Activated effector memory CD4-positive, alpha-beta T cell treated with Interleukin-2 at 50 U/mL for 16 hours (primary cell): ENCODE data around the gene STK4.

Experiments
- DNase-seq: peaks from one replicate; pipeline ENCODE4 v3.0.0-alpha.2; 2020

The STK4 gene

GRCh38 chr20:45032781-45033180 is 66.5 kb downstream of the STK4 start:
- no peak for DNase-seq

GRCh38 chr20:45034436-45034835 is 68.1 kb downstream of the STK4 start:
- DNase-seq, result no peak

- DNase-seq, result no peak
Observed at GRCh38 chr20:45036044-45036755, 69.9 kb downstream of the STK4 start.

- DNase-seq, result no peak
Observed at GRCh38 chr20:45037050-45037449, 70.7 kb downstream of the STK4 start.

GRCh38 chr20:45037635-45038034 is 71.3 kb downstream of the STK4 start:
- DNase-seq, result no peak

- no peak for DNase-seq
Observed at GRCh38 chr20:45038745-45039474, 72.6 kb downstream of the STK4 start.

- no peak for DNase-seq
Observed at GRCh38 chr20:45039475-45039820, 73.1 kb downstream of the STK4 start.

- no peak for DNase-seq
Observed at GRCh38 chr20:45041464-45042337, 75.4 kb downstream of the STK4 start.

GRCh38 chr20:45042978-45043377 is 76.7 kb downstream of the STK4 start:
- no peak for DNase-seq

- no peak for DNase-seq
Observed at GRCh38 chr20:45044084-45044573, 77.8 kb downstream of the STK4 start.

GRCh38 chr20:45044601-45045000 is 78.3 kb downstream of the STK4 start:
- no peak for DNase-seq

GRCh38 chr20:45047581-45048119 is 81.3 kb downstream of the STK4 start:
- DNase-seq, result no peak

GRCh38 chr20:45049438-45049837 is 83.1 kb downstream of the STK4 start:
- no peak for DNase-seq

- no peak for DNase-seq
Observed at GRCh38 chr20:45049904-45050471, 83.7 kb downstream of the STK4 start.

- no peak for DNase-seq
Observed at GRCh38 chr20:45051204-45052060, 85.1 kb downstream of the STK4 start.

GRCh38 chr20:45052698-45053429 is 86.6 kb downstream of the STK4 start:
- DNase-seq, result no peak

- no peak for DNase-seq
Observed at GRCh38 chr20:45053430-45054351, 87.4 kb downstream of the STK4 start.

- no peak for DNase-seq
Observed at GRCh38 chr20:45055056-45055455, 88.7 kb downstream of the STK4 start.

GRCh38 chr20:45056473-45057173 is 90.3 kb downstream of the STK4 start:
- DNase-seq, result no peak
